Endothelial cell of hepatic sinusoid (primary cell): Measurements from ENCODE around the gene STK35.
"Not testable (repeated sequence)": the region's sequence is repeated elsewhere in the genome, so short reads cannot be mapped to it uniquely, and the experiment has no call there.

Experiments used
- in situ Hi-C: cut with HindIII; loops from 2 replicates; pipeline ENCODE4 v1.10.0; 2017; ENCODE audit warnings: low sequenced_read_pairs

The STK35 gene

GRCh38 chr20:2179233-2179580 lies 77.6 kb downstream of the STK35 start:
- in situ Hi-C loops, result no loop called here

- in situ Hi-C loops, result no loop called here
Measured at GRCh38 chr20:2179949-2180348, 78.3 kb downstream of the STK35 start.

- in situ Hi-C loops, result no loop called here
Measured at GRCh38 chr20:2183381-2183780, 81.8 kb downstream of the STK35 start.

- in situ Hi-C loops, result not testable (repeated sequence)
Measured at GRCh38 chr20:2184933-2185332, 83.3 kb downstream of the STK35 start.

GRCh38 chr20:2195614-2196013 lies 94.0 kb downstream of the STK35 start:
- in situ Hi-C loops, result no loop called here

- in situ Hi-C loops, result no loop called here
Measured at GRCh38 chr20:2197166-2197565, 95.5 kb downstream of the STK35 start.
